ENCODE measurements around the gene SMYD1.
"Not testable (repeated sequence)": the region's sequence is repeated elsewhere in the genome, so short reads cannot be mapped to it uniquely, and the experiment has no call there.

Gene SMYD1

GRCh38 chr2:88067598-88067997 lies at the start of gene SMYD1:
Gene SMYD1, plus strand, starts transcription at chr2:88067825. Its CDS starts 40 bp downstream, at chr2:88067865.
- DNase-seq (ENCODE audit: low read depth in 1 of 2, low spot score in 1 of 2): no peak

GRCh38 chr2:88018077-88018805 lies 49.4 kb upstream of the SMYD1 start:
- not testable (repeated sequence) for DNase-seq (ENCODE audit: low read depth in 1 of 2, low spot score in 1 of 2)

- DNase-seq (ENCODE audit: low read depth in 1 of 2, low spot score in 1 of 2): no peak
Observed at GRCh38 chr2:88018909-88019308, 48.7 kb upstream of the SMYD1 start.

GRCh38 chr2:88019985-88020384 lies 47.6 kb upstream of the SMYD1 start:
- DNase-seq (ENCODE audit: low read depth in 1 of 2, low spot score in 1 of 2): no peak

GRCh38 chr2:88022669-88022921 lies 45.0 kb upstream of the SMYD1 start:
- no peak for DNase-seq (ENCODE audit: low read depth in 1 of 2, low spot score in 1 of 2)

- no peak for DNase-seq (ENCODE audit: low read depth in 1 of 2, low spot score in 1 of 2)
Observed at GRCh38 chr2:88024509-88024908, 43.1 kb upstream of the SMYD1 start.

- DNase-seq (ENCODE audit: low read depth in 1 of 2, low spot score in 1 of 2): no peak
Observed at GRCh38 chr2:88027697-88028389, 39.8 kb upstream of the SMYD1 start.

GRCh38 chr2:88028931-88029330 lies 38.7 kb upstream of the SMYD1 start:
- no peak for DNase-seq (ENCODE audit: low read depth in 1 of 2, low spot score in 1 of 2)

GRCh38 chr2:88032070-88032702 lies 35.4 kb upstream of the SMYD1 start:
- no peak for DNase-seq (ENCODE audit: low read depth in 1 of 2, low spot score in 1 of 2)

GRCh38 chr2:88036182-88036581 lies 31.4 kb upstream of the SMYD1 start:
- no peak for DNase-seq (ENCODE audit: low read depth in 1 of 2, low spot score in 1 of 2)

- no peak for DNase-seq (ENCODE audit: low read depth in 1 of 2, low spot score in 1 of 2)
Observed at GRCh38 chr2:88036606-88037005, 31.0 kb upstream of the SMYD1 start.

GRCh38 chr2:88038263-88039105 lies 29.1 kb upstream of the SMYD1 start:
- DNase-seq (ENCODE audit: low read depth in 1 of 2, low spot score in 1 of 2): no peak

GRCh38 chr2:88042476-88042875 lies 25.1 kb upstream of the SMYD1 start:
- no peak for DNase-seq (ENCODE audit: low read depth in 1 of 2, low spot score in 1 of 2)

- not testable (repeated sequence) for DNase-seq (ENCODE audit: low read depth in 1 of 2, low spot score in 1 of 2)
Observed at GRCh38 chr2:88045561-88045960, 22.1 kb upstream of the SMYD1 start.

- DNase-seq (ENCODE audit: low read depth in 1 of 2, low spot score in 1 of 2): no peak
Observed at GRCh38 chr2:88048541-88048940, 19.1 kb upstream of the SMYD1 start.

GRCh38 chr2:88049622-88050021 lies 18.0 kb upstream of the SMYD1 start:
- DNase-seq (ENCODE audit: low read depth in 1 of 2, low spot score in 1 of 2): no peak

- DNase-seq (ENCODE audit: low read depth in 1 of 2, low spot score in 1 of 2): no peak
Observed at GRCh38 chr2:88051792-88052191, 15.8 kb upstream of the SMYD1 start.

GRCh38 chr2:88053296-88053695 lies 14.3 kb upstream of the SMYD1 start:
- no peak for DNase-seq (ENCODE audit: low read depth in 1 of 2, low spot score in 1 of 2)

GRCh38 chr2:88053934-88054781 lies 13.5 kb upstream of the SMYD1 start:
- DNase-seq (ENCODE audit: low read depth in 1 of 2, low spot score in 1 of 2): no peak

GRCh38 chr2:88054782-88055370 lies 12.7 kb upstream of the SMYD1 start:
- DNase-seq (ENCODE audit: low read depth in 1 of 2, low spot score in 1 of 2): no peak

Data from activated CD4-positive, alpha-beta T cell treated with anti-CD3 and anti-CD28 coated beads, Interleukin-2, amount 50 U/mL, for 24 hours (primary cell).